ENCODE results near the gene OBP2B.
A peak's percentile ranks its signal among the peaks of the same experiment; 100 is the strongest.
"Not testable (repeated sequence)": the region's sequence is repeated elsewhere in the genome, so short reads cannot be mapped to it uniquely, and the experiment has no call there.

The OBP2B gene

DNA sequence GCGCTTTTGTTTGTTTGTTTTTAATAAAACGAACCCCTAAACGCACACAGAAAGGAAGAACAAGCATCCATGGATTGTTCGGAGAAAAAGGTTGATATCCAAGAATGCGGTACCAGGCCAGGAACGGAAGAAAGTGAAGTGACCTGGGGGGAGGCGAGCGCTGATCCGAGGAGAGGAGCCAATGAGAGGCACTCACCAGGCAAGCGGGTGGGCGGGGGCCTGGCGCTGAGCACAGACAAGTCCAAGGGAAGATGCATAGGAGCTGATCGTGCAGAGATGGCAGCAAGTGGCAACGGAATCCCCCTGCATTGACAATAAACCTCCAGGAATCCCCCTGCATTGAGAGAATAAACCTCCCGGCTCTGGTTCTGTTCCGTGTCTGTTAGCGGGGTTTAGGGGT is 8.4 kb downstream of the OBP2B start:
- no peak for DNase-seq

DNA sequence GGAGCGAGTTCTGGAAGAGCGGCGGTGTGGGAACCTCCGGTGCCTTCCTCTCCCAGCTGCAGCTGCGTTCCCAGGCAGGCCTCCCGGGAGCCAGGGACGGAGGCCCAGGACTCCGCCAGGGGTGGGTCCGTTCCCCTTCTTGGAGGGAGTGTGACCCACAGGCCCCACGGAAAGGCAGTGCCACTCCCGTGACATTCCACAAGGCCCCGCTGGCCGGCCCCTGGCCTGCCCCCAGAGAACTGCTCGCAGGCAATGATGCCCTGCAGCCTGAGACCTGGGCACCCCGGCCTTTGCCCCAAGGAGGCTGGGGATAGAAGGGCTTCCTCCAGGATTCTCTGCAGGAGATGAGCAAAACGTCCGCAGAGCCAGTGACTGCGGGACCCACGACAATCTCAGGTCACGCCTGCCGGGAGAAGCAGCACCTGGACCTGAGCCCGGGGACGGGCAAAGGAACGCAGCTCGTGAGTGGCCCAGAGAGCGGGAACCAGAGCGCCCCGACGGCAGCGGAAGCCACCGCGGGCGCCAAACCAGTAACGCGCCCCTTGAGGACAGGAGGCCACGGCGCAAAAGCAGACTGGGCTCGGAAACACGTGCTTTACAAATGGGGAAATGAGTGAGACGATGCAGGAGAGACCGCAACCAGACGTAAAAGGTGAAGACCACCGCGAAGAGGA is 9.3 kb downstream of the OBP2B start:
- no peak for DNase-seq

DNA sequence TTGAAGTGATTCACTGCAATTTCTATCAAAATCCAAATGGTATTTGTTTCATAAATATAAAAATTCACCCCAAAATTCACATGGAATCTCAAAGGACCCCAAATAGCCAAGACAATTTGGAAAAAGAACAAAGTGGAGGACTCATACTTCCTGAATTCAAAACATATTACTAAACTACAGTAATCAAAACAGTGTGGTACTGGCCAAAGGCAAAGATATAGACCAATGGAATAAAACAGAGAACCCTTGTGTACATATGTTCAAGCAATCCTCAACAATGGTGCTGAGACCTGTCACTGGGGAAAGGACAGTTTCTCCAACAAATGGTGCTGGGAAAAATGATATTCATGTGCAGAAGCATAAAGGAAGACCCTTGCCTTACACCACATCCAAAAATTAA is 14.0 kb downstream of the OBP2B start:
- DNase-seq: no peak

DNA sequence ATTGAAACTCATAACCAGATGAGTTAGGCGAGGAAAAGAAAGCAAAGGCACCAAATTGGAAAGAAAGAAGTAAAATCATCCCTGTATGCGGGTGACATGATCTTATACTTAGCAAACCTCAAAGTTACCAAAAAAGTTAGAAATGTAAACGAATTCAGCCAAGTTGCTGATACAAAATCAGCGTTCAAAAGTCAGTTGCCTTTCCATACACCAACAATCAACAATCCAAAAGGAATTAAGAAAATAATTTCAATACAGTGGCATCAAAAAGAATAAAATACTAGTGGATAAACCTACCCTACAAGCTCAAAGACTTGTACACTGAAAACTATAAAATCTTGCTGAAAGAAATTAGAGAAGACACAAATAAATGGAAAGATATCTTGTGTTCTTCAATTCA is 14.5 kb downstream of the OBP2B start:
- DNase-seq: no peak

DNA sequence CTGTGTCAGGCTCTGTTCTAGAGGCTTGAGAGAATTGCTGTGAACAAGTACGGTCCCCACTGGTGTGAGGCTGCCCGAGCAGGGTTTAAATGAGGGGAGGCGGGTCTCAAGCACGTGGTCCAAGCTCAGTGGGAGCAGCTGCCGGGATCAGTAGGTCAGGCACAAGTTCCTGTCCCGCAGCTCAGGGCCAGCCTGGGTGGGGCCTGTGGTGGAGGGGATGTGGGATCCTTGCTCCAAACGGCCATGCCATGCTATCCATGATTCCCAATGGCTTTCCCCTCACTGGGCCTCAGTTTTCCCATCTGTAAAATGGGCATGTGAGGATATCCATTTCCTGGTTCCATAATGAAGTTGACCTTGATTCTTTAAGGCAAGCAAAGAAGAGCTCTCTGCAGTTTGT is 17.1 kb downstream of the OBP2B start:
- no peak for DNase-seq

DNA sequence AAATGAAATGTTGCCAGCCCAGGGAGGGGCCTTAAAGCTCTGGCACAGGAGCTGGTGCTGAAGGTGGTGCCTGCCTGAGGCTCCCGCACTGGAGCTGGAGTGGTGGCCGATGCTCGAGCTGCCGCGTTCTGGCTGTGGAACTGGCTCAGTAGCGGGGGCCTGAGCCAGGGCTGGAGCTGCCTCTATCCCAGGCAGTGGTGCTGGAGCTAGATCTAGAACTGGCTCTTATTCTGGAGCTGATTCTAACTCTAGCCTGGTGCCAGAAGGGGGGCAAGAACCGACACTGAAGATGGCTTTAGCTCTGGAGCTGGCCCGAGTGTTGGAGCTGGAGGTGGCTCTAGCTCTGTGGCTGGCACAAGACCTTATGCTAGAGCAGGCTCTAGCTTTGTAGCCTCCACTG is 19.2 kb downstream of the OBP2B start:
- DNase-seq: no peak

DNA sequence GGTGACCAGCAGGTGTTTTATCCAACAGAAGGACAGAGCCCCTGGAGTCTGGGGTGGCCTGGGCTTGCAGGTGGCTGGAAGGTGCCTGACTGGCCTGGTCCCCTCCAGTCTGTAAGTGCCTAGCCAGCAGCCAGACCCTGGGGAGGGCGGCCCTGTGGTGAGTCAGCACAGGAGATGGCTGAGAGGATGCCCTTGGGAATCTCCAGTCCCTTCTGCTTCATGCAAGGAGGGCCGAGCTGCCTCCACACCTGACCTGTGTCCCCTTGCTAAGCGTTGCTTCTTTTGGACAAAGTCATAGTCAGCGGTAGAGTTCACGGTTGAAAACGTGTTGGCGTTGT is 20.2 kb downstream of the OBP2B start:
- DNase-seq: no peak

DNA sequence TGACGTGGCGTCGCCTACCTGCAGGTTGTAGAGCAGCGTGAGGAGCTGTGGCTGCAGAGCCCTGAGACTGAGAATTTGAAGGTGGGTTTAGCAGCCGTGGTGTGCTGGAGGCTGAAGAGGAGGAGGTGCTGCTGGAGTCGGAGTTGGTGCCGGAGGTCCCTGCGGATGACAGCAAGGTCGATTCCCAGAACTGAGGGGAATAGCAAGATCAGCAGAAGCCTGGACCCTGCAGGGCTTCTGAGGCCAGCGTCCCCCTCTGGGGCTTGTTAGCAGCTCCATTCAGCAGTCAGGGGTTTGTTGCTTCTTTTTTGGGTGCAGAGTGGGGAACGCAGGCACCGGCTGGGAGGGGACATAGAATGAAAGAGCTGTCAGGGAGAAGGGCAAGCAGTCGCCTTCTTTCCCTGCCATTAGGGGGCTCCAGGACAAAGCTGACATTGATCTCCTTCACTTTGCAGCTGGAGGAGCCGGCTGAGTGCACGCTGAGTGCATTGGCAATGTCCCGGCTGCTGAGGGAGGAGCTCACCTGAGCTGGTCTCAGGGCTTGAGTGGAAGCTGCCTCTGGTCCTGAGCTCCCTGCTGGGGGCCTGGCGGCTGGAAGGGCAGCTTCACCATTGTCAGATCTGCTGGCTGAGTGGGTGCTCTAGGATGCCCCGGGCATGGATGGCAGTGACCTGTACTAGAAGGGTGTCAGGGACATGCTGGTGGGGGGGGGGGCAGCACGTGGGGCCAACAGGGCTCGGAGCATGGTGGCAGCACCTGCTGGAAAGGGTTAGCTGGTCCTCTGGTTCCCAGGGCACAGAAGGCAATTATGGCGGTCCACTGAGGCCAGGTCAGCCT is 20.8 kb downstream of the OBP2B start:
- peak; percentile 44 for DNase-seq

DNA sequence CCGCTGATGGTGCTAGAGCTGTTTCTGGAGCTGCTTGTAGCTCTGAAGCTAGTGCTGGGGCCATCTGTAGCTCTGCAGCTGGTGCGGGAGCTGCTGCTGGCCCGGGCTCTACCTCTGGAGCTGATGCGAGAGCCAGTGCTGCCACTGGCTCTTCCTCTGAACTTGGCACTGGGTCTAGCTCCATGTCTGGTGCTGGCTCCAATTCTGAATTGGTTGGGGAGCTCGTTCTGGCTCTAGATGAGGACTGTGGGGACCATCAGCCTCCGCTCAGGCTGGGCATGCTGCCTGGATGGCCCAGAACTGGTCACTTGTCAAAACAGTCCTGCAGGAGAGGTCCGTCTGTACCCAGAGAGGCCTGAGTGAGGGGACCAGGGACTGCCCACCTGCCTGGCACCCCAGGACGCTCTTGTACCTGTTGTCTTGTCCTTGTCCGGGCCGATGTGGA is 21.5 kb downstream of the OBP2B start:
- DNase-seq: no peak

DNA sequence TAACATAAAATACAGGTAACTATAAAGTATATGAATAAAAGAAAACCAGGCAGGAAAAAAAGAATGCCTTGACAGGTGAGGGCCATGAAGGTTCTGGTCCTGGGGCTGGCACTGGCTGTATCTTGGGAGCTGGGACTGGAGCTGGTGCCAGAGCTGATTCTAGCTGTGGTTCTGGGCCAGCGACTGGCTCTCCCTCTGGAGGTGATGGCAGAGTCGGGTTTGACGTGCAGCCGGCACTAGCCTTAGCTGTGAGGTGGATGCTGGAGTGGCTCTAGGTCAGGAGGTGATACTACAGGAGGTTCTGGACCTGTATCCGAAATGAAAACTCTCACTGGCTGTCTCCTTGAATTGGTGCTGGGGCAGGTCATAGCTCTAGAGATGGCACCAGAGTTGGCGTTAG is 22.3 kb downstream of the OBP2B start:
- DNase-seq: no peak

DNA sequence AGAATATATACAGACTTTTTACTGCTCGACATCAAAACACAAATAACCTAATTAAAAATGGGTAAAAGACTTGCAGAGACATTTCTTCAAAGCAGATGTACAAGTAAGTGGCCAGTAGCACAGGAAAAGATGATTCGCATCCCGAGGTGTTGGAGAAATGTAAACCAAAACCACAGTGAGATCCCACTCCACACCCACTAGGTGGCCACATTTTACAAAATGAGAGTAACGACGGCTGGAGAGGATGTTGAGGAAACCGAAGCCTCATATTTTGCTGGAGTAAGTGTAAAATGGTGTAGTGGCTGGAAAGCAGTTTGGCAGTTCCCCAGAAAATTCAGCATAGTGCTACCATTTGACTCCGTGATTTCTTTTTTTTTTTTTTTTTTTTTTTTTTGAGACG is 24.1 kb downstream of the OBP2B start:
- peak; percentile 53 for DNase-seq

DNA sequence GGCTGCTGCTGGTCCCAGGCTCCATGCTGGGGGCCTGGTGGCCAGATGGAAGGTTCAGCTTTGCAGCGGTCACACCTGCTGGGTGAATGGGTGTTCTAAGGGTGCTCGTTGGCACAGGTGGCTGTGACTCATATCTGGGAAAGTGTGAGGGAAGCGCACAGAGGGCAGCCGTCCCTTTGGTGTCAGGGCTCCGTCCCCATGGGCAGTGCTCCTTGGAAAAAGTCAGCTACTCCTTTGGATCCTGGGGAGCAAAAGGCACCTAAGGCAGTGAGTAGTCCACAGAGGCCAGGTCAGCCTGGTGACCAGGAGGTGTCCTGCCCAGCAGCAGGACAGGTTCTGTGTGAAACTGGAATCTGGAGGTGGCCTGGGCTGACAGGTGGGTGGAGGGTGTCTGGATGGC is 26.9 kb downstream of the OBP2B start:
- no peak for DNase-seq

DNA sequence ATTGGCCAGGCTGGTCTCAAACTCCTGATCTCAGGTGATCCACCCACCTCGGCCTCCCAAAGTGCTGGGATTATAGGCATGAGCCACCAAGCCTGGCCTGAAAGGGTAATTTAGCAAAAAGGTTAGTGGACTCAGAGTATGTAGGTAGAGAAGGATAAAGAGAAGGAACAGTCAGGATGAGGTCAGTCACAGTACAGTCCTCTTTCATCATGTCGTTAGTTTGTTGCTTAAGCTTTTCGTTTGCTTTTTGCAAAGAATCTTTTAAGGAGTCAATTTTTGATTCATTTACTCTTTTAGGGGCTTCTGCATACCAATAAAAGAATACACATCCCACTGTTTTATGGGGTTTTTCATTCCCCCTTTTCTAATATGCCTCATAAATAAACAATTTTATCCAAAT is 27.5 kb downstream of the OBP2B start:
- DNase-seq: no peak

DNA sequence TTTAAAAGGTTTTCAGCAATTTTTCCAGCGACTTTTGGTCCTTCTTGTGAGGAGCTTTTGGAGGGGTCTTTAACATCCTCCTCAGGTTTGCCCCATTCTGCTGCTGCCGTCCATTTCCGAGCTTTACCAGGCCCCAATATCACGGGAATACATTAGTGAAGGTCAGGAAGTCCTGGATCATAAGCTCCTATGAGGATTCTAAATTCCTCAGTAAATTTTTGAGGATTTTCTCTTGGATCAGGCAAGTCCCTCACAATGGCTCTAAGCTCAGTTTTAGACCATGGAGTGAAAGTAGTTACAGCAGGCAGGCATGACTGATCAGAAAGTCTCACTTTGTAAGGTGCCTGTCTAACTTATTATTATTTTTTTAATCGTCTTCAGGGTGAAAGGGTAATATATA is 28.1 kb downstream of the OBP2B start:
- DNase-seq: no peak

DNA sequence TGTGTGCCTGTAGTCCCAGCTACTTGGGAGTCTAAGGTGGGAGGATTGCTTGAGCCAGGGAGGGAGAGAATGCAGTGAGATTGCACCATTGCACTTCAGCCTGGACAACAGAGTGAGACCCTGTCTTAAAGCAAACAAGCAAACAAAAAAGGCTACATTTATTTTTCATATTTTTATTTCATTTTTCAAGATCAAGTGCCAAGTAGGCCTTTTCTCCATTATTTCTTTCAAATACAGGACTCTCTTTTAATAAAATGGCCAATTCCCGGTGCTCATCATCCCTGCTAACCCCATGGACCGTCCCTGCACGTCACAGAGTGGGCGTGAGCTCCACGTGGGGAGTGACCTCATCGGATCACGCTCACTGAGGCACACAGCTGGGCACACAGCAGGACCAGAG is 36.0 kb downstream of the OBP2B start:
- DNase-seq: no peak

DNA sequence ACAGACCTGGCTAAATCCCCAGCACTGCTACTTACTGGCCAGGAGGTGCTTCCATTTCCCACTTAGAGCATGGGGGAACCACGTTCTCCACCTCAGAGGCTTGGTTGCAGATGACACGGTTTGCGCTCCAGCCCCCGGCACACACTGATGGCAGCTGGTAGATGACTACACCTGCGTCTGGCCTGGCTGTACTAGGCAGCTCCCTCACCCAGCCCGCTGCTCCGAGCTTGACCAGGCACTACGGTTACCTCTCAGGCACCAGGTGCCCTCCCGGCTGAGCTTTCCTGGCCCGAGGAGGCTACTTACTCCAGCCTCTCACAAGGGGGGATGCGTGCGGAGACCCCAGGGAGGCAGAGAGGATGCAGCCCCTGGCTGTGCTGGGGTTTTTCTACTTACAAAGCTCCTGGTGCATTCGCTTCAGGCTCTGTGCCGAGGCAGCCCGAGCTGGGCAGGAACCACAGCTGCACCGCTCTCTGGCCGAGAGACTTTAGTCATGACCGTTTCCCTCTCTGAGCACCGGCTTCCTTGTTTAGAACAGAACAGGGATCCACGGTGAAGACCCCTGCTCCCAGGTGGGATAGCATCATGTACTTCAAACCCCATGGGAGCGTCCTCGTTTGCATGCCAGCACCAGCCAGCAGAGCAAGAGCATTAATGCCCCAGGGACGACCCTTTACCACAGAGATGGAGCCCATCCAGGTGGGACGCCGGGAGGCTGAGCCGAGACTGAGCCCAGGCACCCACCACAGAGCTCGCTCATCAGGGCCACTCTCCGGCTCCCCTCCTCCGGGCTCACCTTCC is 37.7 kb downstream of the OBP2B start:
- no peak for DNase-seq

DNA sequence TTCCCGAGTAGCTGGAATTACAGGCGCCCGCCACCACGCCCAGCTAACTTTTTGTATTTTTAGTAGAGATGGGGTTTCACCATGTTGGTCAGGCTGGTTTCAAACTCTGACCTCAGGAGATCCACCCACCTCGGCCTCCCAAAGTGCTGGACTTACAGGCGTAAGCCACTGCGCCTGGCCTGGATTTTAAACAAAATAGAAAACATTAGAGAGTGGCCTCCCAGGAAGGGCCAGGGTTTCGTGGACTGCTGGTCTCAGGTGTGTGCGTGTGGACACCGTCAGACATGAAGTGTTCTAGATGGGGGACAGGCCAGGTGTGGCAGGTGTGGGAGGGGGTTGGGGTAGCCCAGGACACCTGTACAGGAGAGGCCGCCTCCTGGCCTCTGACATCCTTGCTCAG is 38.3 kb downstream of the OBP2B start:
- DNase-seq: no peak

DNA sequence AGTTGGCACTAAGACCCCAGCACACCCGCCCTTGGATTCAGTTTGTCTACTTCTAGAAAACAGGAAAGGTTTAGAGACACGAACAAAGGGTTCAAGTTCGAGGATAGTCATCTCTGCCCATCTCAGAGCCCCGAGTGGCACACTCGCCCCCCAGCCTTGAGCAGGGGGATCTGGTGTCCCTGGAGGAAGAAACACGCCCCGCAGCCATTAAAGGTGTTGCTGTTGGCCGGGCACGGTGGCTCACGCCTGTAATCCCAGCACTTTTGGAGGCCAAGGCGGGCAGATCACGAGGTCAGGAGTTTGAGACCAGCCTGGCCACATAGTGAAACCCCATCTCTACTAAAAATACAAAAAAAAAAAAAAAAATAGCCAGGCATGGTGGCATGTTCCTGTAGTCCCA is 39.4 kb downstream of the OBP2B start:
- not testable (repeated sequence) for DNase-seq

DNA sequence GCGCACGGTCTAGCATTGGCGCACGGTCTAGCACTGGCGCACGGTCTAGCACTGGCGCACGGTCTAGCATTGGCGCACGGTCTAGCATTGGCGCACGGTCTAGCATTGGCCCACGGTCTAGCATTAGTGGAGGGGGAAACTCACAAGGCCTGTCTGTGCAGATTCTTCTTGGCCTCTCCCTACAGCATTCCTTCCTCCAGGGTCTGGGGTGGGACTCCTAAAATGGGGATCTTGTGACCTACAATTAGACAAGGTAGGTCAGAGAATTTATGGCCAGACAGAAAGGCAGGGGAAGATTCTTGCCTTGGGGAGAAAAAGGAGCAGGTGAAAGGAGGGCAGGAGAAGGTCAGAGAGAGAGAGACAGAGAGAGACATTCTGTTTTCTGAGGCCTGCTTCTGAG is 39.9 kb downstream of the OBP2B start:
- DNase-seq: no peak

DNA sequence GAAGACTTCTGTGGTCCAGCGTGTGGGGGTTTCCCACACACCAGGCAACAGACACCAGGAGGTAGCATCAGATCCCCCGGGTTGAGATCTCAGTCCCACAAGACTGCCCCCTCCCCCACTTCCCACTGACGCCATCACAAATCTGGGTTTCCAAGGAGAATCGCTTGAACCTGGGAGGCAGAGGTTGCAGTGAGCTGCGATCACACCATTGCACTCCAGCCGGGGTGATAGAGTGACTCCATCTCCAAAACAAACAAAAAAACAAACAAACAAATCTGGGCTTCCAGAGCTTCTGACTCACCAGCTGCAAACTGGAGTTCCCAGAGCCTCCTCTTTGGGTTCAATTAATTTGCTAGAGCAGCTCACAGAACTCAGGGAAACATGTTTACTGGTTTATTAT is 40.6 kb downstream of the OBP2B start:
- no peak for DNase-seq

DNA sequence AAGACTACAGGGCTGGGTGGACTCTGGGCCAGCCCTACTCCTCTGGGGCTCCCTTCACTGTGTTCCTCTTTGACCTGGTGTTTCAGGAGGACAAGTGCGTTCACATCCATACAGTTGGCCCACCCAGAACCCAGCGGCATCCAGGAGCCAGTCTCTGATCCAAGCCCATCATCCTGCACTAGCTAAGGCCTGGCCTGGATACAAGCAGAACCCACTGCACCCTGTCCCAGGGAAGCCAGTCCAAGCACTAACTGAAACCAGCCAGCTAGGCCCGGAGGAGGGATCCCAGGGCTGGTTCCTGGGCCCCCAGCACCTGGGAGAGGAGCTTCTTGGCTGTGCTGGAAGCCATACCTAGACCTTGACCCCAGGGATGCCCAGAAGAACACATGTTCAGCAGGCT is 41.3 kb downstream of the OBP2B start:
- DNase-seq: no peak

DNA sequence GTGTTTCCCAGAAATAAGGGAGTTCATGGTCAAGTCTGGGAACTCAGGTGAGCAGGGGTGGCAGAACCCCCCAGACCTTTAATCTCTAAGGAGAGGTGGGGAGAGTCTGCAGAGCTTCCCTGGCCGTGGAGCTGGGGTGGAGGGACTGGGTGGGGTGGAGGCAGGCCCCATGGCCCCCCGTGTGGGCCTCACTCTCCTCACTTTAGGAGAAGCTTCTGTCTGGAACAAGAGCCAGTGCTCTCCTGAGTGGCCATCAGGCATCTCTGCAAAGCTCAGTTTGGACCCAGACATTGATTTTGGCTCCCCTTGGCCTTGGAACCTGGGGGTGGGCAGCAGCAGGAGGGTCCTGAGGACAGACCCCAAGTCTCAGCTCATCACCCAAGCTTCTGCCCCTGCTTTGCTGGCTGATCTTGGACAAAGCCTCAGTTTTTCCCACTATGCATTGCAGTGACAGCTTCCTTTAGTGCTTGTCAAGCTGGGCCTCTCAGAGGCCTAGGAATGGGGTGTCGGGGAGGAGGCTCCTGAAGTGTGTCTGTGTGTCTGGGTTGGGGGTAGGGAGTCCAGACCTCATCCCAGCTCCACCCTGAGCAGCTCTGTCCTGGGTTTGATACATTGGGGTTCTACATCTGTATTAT is 41.8 kb downstream of the OBP2B start:
- no peak for DNase-seq

DNA sequence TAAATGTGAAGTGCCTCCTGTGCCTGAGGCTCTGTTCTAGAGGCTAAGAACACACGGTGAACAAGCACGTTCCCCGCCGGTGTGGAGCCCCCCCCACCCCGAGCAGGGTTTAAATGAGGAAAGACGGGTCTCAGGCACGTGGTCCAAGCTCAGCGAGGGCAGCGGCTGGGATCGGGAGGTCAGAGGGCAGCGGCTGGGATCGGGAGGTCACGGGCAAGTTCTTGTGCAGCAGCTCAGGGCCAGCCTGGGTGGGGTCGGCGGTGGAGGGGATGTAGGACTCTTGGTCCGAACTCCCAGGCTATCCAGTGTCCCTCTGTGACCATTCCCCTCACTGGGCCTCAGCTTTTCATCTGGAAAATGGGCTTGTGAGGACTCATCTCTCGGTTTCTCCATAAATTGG is 42.7 kb downstream of the OBP2B start:
- no peak for DNase-seq

DNA sequence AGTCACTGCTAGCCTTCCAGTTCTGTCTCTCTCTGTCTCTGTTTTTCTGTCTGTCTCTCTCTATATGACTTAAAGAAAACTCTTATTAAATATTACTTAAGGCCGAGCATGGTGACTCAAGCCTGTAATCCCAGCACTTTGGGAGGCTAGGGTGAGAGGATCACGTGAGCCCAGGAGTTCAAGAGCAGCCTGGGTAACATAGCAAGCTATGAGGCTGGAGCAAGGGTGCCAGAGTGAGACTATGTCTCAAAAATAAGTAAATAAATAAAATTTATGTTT is 43.7 kb downstream of the OBP2B start:
- no peak for DNase-seq

All from NCI-H1105 (cell line).